Osteoblast (primary cell): Measurements from ENCODE around the gene PPP1R12A. TPM values are rescaled to one million over a fixed set of nuclear protein-coding genes. Genes with fewer than 3 reads are reported as not detected.

Experiments used
- DNase-seq: peaks from one replicate; pipeline ENCODE4 v3.0.0; 2011; ENCODE audit warnings: low spot score, mixed read lengths; ENCODE audit not compliant: insufficient read length; ENCODE audit errors: missing footprints
- H2AFZ ChIP-seq: 2 replicates; pipeline ENCODE4 v1.6.0; 2011; ENCODE audit warnings: mild to moderate bottlenecking, low read length
- H3K27ac ChIP-seq: 2 replicates; pipeline ENCODE4 v1.5.1; 2011; ENCODE audit warnings: mild to moderate bottlenecking, low read depth, low read length, moderate library complexity
- H3K27me3 ChIP-seq: 2 replicates; pipeline ENCODE4 v1.6.0; 2012; ENCODE audit warnings: mild to moderate bottlenecking, control low read depth, inconsistent platforms, low read length, moderate library complexity; ENCODE audit not compliant: insufficient read depth
- H3K36me3 ChIP-seq: 2 replicates; pipeline ENCODE4 v1.5.1; 2011; ENCODE audit warnings: mild to moderate bottlenecking, low read length, control low read depth, moderate library complexity; ENCODE audit not compliant: insufficient read depth
- H3K4me1 ChIP-seq: 2 replicates; pipeline ENCODE4 v1.5.1; 2011; ENCODE audit warnings: mild to moderate bottlenecking, low read length, control low read depth, moderate library complexity; ENCODE audit not compliant: insufficient read depth
- H3K4me2 ChIP-seq: 2 replicates; pipeline ENCODE4 v1.6.0; 2011; ENCODE audit warnings: mild to moderate bottlenecking, low read length; ENCODE audit not compliant: insufficient read depth
- H3K4me3 ChIP-seq: fragments of 200-600 bp; sonication (generic); 3 replicates; pipeline ENCODE4 v1.5.1; 2012; ENCODE audit warnings: mild to moderate bottlenecking, low read length, inconsistent platforms; ENCODE audit not compliant: insufficient read depth
- H3K79me2 ChIP-seq: 2 replicates; pipeline ENCODE4 v1.6.0; 2012; ENCODE audit warnings: mild to moderate bottlenecking, low read length, control low read depth, inconsistent platforms; ENCODE audit not compliant: insufficient read depth
- H3K9me3 ChIP-seq: 2 replicates; pipeline ENCODE4 v1.5.1; 2011; ENCODE audit warnings: low read depth, low read length, control low read depth
- H4K20me1 ChIP-seq: 2 replicates; pipeline ENCODE4 v1.6.0; 2012; ENCODE audit warnings: mild to moderate bottlenecking, low read length, control low read depth; ENCODE audit not compliant: insufficient read depth
- total RNA-seq: library from RNA; depleted of rRNA; stranded (reverse); fragments of >200 nt; gene quantifications from 2 replicates; pipeline ENCODE4 v1.2.3, GENCODE V29; 2012
- TF ChIP-seq, protein P1 (sequence below): IDR thresholded peaks from 2 replicates; pipeline ENCODE4 v1.5.1; 2011; ENCODE audit warnings: mild to moderate bottlenecking, low read depth, low read length, moderate library complexity; ENCODE audit errors: extremely low read depth

The PPP1R12A gene
- total RNA-seq, 1 donor: 165 TPM

- TF ChIP-seq, protein P1, sequence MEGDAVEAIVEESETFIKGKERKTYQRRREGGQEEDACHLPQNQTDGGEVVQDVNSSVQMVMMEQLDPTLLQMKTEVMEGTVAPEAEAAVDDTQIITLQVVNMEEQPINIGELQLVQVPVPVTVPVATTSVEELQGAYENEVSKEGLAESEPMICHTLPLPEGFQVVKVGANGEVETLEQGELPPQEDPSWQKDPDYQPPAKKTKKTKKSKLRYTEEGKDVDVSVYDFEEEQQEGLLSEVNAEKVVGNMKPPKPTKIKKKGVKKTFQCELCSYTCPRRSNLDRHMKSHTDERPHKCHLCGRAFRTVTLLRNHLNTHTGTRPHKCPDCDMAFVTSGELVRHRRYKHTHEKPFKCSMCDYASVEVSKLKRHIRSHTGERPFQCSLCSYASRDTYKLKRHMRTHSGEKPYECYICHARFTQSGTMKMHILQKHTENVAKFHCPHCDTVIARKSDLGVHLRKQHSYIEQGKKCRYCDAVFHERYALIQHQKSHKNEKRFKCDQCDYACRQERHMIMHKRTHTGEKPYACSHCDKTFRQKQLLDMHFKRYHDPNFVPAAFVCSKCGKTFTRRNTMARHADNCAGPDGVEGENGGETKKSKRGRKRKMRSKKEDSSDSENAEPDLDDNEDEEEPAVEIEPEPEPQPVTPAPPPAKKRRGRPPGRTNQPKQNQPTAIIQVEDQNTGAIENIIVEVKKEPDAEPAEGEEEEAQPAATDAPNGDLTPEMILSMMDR: no peak
- no peak overlapping the region for H3K4me2 ChIP-seq
- no peak overlapping the region for H3K4me3 ChIP-seq
- DNase-seq: no peak
- no peaks in the 10 kb centered on the region for H3K9me3 ChIP-seq
- H3K27ac ChIP-seq: no peak overlapping the region
- H3K4me1 ChIP-seq: no peaks in the 10 kb centered on the region
- H3K36me3 ChIP-seq: peaks cover 13% of the 10 kb centered on the region
- peaks cover 94% of the 10 kb centered on the region for H3K79me2 ChIP-seq
- H3K27me3 ChIP-seq: no peaks in the 10 kb centered on the region
- peaks cover 24% of the 10 kb centered on the region for H4K20me1 ChIP-seq
- H2AFZ ChIP-seq: no peak overlapping the region
Measured at GRCh38 chr12:79874665-79875064, 60.2 kb downstream of the PPP1R12A start.

DNA sequence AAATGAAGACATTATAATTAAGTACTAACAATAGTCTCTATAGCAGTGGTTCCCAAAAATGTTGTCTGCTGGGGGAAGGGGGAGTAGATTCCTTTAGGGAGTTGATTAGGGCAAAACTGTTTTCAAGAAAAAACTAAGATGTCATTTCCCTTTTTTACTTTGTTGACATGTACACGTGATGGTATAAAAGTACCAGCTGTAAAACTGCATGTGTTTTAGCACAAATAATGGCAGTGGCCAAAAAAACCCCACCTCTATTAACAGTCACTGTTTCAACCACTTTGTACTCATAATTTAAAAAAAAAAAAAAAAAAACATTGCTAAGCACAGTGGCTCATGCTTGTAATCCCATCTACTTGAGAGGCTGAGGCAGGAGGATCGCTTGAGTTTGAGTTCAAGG, 61.7 kb downstream of the PPP1R12A start:
- Histone ChIP-seq H3K27ac (no peak overlapping the region), H2AFZ (no peak overlapping the region), H3K36me3 (peaks cover 22% of the 10 kb centered on the region), H3K4me1 (no peaks in the 10 kb centered on the region), H3K79me2 (peaks cover 94% of the 10 kb centered on the region), H3K27me3 (no peaks in the 10 kb centered on the region), H4K20me1 (peaks cover 18% of the 10 kb centered on the region), H3K4me2 (no peak overlapping the region), H3K4me3 (no peak overlapping the region), H3K9me3 (no peaks in the 10 kb centered on the region)
- TF ChIP-seq, protein P1: no peak
- no peak for DNase-seq

DNA sequence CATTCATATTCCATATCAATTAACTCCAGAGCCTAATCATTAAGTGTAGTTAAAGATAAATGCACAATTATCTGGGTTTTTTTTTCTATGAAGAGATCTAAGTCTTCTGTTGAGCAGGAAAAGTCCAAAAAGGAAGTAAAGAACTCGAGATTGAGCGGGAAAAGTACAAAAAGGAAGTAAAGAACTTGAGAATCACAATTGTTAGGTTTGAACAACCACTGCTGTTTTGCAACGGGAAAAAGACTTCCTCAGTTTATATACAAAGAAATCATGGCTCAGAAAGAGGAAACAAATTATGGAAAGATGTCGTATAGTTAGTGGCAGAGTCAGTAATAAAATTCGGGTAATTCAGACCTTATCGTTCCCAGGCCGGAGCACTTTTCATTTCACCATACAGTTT, 63.3 kb downstream of the PPP1R12A start:
- Histone ChIP-seq H2AFZ (no peak overlapping the region), H3K4me1 (no peaks in the 10 kb centered on the region), H3K27ac (no peak overlapping the region), H3K4me3 (no peak overlapping the region), H3K4me2 (no peak overlapping the region), H3K27me3 (no peaks in the 10 kb centered on the region), H4K20me1 (peaks cover 12% of the 10 kb centered on the region), H3K36me3 (peaks cover 31% of the 10 kb centered on the region), H3K9me3 (no peaks in the 10 kb centered on the region), H3K79me2 (peaks cover 95% of the 10 kb centered on the region)
- DNase-seq: no peak
- TF ChIP-seq, protein P1: no peak

GRCh38 chr12:79870916-79871315, 64.0 kb downstream of the PPP1R12A start:
- Histone ChIP-seq H3K27me3 (no peaks in the 10 kb centered on the region), H3K36me3 (peaks cover 31% of the 10 kb centered on the region), H3K4me1 (no peaks in the 10 kb centered on the region), H3K27ac (no peak overlapping the region), H2AFZ (no peak overlapping the region), H4K20me1 (peaks cover 12% of the 10 kb centered on the region), H3K9me3 (no peaks in the 10 kb centered on the region), H3K4me3 (no peak overlapping the region), H3K79me2 (peaks cover 94% of the 10 kb centered on the region), H3K4me2 (no peak overlapping the region)
- DNase-seq: no peak
- TF ChIP-seq, protein P1: no peak
